Keratinocyte (primary cell): ENCODE measurements around the gene ERBB4. TPM values are rescaled to one million over a fixed set of nuclear protein-coding genes. Genes with fewer than 3 reads are reported as not detected.
A peak's percentile ranks its signal among the peaks of the same experiment; 100 is the strongest.

Experiments used
- DNase-seq: peaks from one replicate; pipeline ENCODE4 v3.0.0-alpha.2; 2011; ENCODE audit warnings: low read depth, missing footprints, low spot score
- FAIRE-seq: peaks from 2 replicates; lab custom pipeline; 2011; peaks lifted over from hg19 to GRCh38; lab: Jason Lieb, UNC
- H2AFZ ChIP-seq: 2 replicates; pipeline ENCODE4 v1.6.0; 2012; ENCODE audit warnings: low read length, control low read depth, inconsistent platforms; ENCODE audit not compliant: control insufficient read depth
- H3K27ac ChIP-seq: 2 replicates; pipeline ENCODE4 v1.5.1; 2011; ENCODE audit warnings: low read length; ENCODE audit not compliant: control insufficient read depth, insufficient read depth
- H3K27me3 ChIP-seq: 3 replicates; pipeline ENCODE4 v1.6.0; 2011; ENCODE audit warnings: low read length; ENCODE audit not compliant: control insufficient read depth, insufficient read depth; ENCODE audit errors: extremely low read depth
- H3K36me3 ChIP-seq, 2 experiments: 2 replicates in 1 of 2; 3 replicates in 1 of 2; pipeline ENCODE4 v1.5.1; 2011; ENCODE audit warnings: low read length in 2 of 2, mild to moderate bottlenecking in 1 of 2; ENCODE audit not compliant: control insufficient read depth in 2 of 2, insufficient read depth in 2 of 2; ENCODE audit errors: extremely low read depth in 1 of 2
- H3K4me1 ChIP-seq: 3 replicates; pipeline ENCODE4 v1.5.1; 2011; ENCODE audit warnings: low read length; ENCODE audit not compliant: control insufficient read depth, insufficient read depth; ENCODE audit errors: extremely low read depth
- H3K4me2 ChIP-seq: 3 replicates; pipeline ENCODE4 v1.6.0; 2011; ENCODE audit warnings: low read depth, low read length; ENCODE audit not compliant: control insufficient read depth, insufficient read depth; ENCODE audit errors: extremely low read depth
- H3K4me3 ChIP-seq, 3 experiments: fragments of 200-600 bp in 1 of 3; sonication (generic) in 1 of 3; 2 replicates in 2 of 3; 3 replicates in 1 of 3; pipeline ENCODE4 v1.5.1; 2011 to 2016; ENCODE audit warnings: low read length in 3 of 3, mild to moderate bottlenecking in 3 of 3, control low read depth in 2 of 3, inconsistent platforms in 1 of 3, low read depth in 1 of 3, mixed read lengths in 1 of 3, mixed run types in 1 of 3, moderate library complexity in 1 of 3; ENCODE audit not compliant: control insufficient read depth in 2 of 3, insufficient read depth in 2 of 3; ENCODE audit errors: extremely low read depth in 1 of 3
- H3K79me2 ChIP-seq: 2 replicates; pipeline ENCODE4 v1.6.0; 2012; ENCODE audit warnings: low read length; ENCODE audit not compliant: control insufficient read depth, insufficient read depth
- H3K9ac ChIP-seq: 3 replicates; pipeline ENCODE4 v1.6.0; 2011; ENCODE audit warnings: low read length; ENCODE audit not compliant: control insufficient read depth, insufficient read depth; ENCODE audit errors: extremely low read depth
- H3K9me1 ChIP-seq: 3 replicates; pipeline ENCODE4 v1.6.0; 2011; ENCODE audit warnings: low read length; ENCODE audit not compliant: control insufficient read depth, insufficient read depth; ENCODE audit errors: extremely low read depth
- H3K9me3 ChIP-seq: 2 replicates; pipeline ENCODE4 v1.5.1; 2012; ENCODE audit warnings: low read depth, low read length; ENCODE audit not compliant: control insufficient read depth
- H4K20me1 ChIP-seq: 3 replicates; pipeline ENCODE4 v1.6.0; 2011; ENCODE audit warnings: low read length; ENCODE audit not compliant: control insufficient read depth, insufficient read depth; ENCODE audit errors: extremely low read depth
- CTCF ChIP-seq, 3 experiments: IDR thresholded peaks in 1 of 3; conservative IDR thresholded peaks in 1 of 3; optimal IDR thresholded peaks in 1 of 3; 2 replicates in 2 of 3; 3 replicates in 1 of 3; pipeline versions ENCODE3 to v1.5.1; 2011; ENCODE audit warnings: low read length in 3 of 3, mild to moderate bottlenecking in 3 of 3, moderate library complexity in 2 of 3, control low read depth in 1 of 3, inconsistent platforms in 1 of 3; ENCODE audit not compliant: insufficient read depth in 2 of 3; ENCODE audit errors: extremely low read depth in 1 of 3
- EZH2 ChIP-seq: IDR thresholded peaks from one replicate; pipeline ENCODE4 v1.6.1; 2012; ENCODE audit warnings: inconsistent platforms, mild to moderate bottlenecking, low read length, moderate library complexity
- dilution Hi-C: fragments of 300-500 bp; cut with MboI; formaldehyde crosslinking; loops from one replicate; pipeline ENCODE4 v1.7.0; 2020; ENCODE audit warnings: low sequenced_read_pairs; ENCODE audit not compliant: extremely low pct_ligation_motif_present
- polyA plus RNA-seq, 5 experiments: library from polyadenylated mRNA; depleted of rRNA in 3 of 5; stranded (reverse) in 3 of 5; stranded (forward) in 1 of 5; unstranded in 1 of 5; fragments of >200 nt; gene quantifications; 1 replicate in 1 of 5; 2 replicates in 3 of 5; 3 replicates in 1 of 5; pipeline versions ENCODE4 v1.2.1 to v1.2.3, GENCODE V29; 2011 to 2012; ENCODE audit warnings: missing spikeins in 2 of 5, low read depth in 1 of 5, low replicate concordance in 1 of 5

Gene ERBB4
- polyA plus RNA-seq, 1 donor (not counting 4 experiments of a cell fraction or from before 2014, with no cell fraction given) = 0.01 TPM

- no peak overlapping the region for H3K27ac ChIP-seq
- no peaks in the 10 kb centered on the region for H3K79me2 ChIP-seq
- no peaks in the 10 kb centered on the region for H3K9me1 ChIP-seq
- FAIRE-seq (no peak), DNase-seq (peak; percentile 11)
- H3K27me3 ChIP-seq = no peaks in the 10 kb centered on the region
- no peak overlapping the region for H3K4me2 ChIP-seq
- no peaks in the 10 kb centered on the region for H4K20me1 ChIP-seq
- H3K36me3 ChIP-seq = no peaks in the 10 kb centered on the region
- H3K4me1 ChIP-seq = no peaks in the 10 kb centered on the region
- TF ChIP-seq CTCF (optimal IDR thresholded peaks at IDR 0.05 in 1 of 3, IDR thresholded peaks at IDR 0.05 in 1 of 3, conservative IDR thresholded peaks at IDR 0.05 in 1 of 3; ENCODE audit: extremely low read depth in 1 of 3, insufficient read depth in 2 of 3, low read length in 3 of 3) = no peak
- dilution Hi-C loops = no loop called here
- H3K4me3 ChIP-seq = no peak overlapping the region
- H3K9ac ChIP-seq = no peak overlapping the region
- H2AFZ ChIP-seq = peak overlapping the region; percentile 4
- H3K9me3 ChIP-seq = no peaks in the 10 kb centered on the region
These were observed 801.3 kb downstream of the ERBB4 start for GRCh38 chr2:211737282-211737681.

- H3K4me1 ChIP-seq = no peaks in the 10 kb centered on the region
- DNase-seq (no peak), FAIRE-seq (no peak)
- TF ChIP-seq CTCF (optimal IDR thresholded peaks at IDR 0.05 in 1 of 3, IDR thresholded peaks at IDR 0.05 in 1 of 3, conservative IDR thresholded peaks at IDR 0.05 in 1 of 3; ENCODE audit: extremely low read depth in 1 of 3, insufficient read depth in 2 of 3, low read length in 3 of 3) (no peak), EZH2 (no peak)
- H3K9me3 ChIP-seq = no peaks in the 10 kb centered on the region
- no peak overlapping the region for H3K9ac ChIP-seq
- H3K4me2 ChIP-seq = no peak overlapping the region
- H3K27ac ChIP-seq = no peak overlapping the region
- no peaks in the 10 kb centered on the region for H3K79me2 ChIP-seq
- H2AFZ ChIP-seq = no peak overlapping the region
- H4K20me1 ChIP-seq = no peaks in the 10 kb centered on the region
- no peaks in the 10 kb centered on the region for H3K27me3 ChIP-seq
- H3K36me3 ChIP-seq = no peaks in the 10 kb centered on the region
- dilution Hi-C loops = no loop called here
- H3K4me3 ChIP-seq = no peak overlapping the region
- H3K9me1 ChIP-seq = no peaks in the 10 kb centered on the region
These were observed 808.4 kb downstream of the ERBB4 start for GRCh38 chr2:211730215-211730614.
